Glomerular visceral epithelial cell (primary cell): ENCODE results near the gene SLC6A2.

Experiments
- DNase-seq: peaks from one replicate; pipeline ENCODE4 v3.0.0-alpha.2; 2016; ENCODE audit errors: extremely low spot score

Gene SLC6A2

DNA sequence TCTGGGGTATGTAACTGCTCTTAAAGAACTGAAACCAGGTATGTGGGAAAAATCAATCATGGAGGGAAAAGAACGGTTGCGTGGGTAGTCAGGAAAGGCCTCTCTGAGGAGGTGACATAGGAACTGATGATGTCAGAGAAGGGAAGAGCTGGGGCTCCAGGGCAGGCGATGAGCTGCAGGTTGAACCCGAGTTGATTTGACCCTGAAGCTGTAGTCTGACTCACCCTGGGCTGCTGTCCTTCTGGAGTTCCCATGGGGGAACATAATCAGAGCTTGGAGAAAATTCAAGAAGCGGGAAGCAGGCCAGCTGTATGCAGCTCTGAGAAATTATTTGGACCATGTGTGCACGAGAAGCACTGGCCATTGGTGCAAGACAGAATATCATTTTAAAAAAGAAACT lies 16.7 kb downstream of the SLC6A2 start:
- no peak for DNase-seq

DNA sequence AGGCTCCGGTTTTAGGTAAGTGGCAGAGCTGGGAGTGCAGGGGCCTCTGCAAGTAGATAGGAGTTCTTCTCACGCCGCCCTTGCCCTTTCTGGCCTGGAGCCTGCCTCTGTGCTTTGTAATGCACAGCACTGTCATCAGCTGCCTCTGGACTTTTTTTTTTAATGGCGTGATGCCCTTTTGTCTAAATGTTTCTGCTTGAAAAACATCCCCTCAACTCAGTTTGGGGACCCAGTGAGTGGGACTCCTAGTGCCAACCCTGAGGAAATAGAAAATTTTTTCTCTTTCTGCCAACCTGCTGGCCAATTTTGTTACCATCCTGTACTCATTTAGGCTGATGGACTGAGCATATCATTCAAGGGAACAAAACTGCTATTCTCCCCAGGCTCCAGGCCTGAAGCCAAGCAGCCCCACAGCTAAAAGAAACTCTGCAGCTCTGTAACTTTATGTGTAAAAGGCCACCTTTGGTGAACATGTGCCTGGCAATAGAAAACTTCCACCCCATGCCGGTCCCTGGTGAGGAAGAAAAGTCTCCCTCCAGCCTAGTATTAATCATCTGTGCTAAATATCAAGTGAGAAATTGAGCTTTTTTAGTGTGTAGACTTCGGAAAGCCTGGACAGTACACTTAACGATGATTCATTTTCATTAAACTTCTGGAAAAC lies 22.5 kb downstream of the SLC6A2 start:
- DNase-seq, result no peak

GRCh38 chr16:55682086-55682485 lies 26.3 kb downstream of the SLC6A2 start:
- DNase-seq, result no peak

DNA sequence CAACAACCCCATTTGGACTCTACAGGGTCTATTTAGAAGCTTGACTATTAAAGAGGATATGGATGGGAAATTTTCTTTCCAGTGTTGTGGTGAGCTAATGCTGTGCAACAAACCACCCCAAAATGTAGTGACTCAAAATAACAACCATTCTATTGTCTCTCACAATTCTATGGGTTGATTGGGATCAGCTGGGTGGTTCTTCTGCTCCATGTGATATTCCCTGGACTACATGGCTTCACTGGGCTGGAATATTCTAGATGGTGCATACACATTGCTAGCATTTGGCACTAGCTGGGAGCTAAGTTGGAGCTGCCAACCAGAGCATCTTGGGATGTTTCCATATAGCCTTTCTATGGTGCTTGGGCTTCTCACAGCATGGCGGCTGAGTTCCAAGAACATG lies 30.2 kb downstream of the SLC6A2 start:
- no peak for DNase-seq

DNA sequence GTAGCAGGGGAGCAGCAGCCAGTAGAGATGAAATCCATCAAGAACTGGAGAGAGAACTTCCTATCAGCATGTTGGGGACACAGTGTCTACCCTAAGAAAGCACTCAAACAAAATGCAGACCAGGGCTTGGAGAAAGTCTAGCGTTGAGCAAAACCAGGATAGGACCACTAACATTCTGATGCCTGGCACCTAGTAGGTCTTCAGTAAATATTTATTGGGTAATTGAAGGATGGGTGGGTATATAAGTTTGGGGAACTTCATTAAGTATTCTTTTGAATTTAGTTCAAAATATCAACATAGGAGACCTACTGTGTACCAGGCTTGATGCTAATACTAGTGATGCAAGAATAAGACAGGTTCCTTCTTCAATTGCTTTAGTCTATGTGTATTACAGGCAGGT lies 30.9 kb downstream of the SLC6A2 start:
- no peak for DNase-seq

- no peak for DNase-seq
Measured at GRCh38 chr16:55687802-55688201, 32.0 kb downstream of the SLC6A2 start.

DNA sequence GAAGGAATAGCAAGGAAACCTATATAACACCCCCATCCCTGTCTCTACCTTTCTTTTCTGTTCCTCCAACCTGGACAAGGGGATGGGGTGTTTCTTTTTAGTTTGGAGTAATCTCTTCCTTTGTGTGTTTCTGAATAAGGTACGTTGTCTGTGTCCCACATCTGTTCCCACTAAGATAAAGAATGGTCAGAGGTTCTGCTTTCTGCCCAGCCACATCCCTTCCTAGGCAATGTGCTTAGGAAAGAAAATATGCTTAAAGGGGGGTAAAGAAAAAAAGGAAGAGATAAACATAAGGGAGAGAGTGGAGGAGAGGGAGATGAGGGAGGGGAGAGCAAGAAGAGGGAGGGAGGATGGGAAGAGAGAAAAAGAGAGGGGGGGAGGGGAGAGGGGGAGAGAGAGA lies 35.1 kb downstream of the SLC6A2 start:
- DNase-seq, result no peak

GRCh38 chr16:55691771-55692170 lies 36.0 kb downstream of the SLC6A2 start:
- DNase-seq, result no peak

GRCh38 chr16:55695595-55695994 lies 39.8 kb downstream of the SLC6A2 start:
- DNase-seq, result no peak

DNA sequence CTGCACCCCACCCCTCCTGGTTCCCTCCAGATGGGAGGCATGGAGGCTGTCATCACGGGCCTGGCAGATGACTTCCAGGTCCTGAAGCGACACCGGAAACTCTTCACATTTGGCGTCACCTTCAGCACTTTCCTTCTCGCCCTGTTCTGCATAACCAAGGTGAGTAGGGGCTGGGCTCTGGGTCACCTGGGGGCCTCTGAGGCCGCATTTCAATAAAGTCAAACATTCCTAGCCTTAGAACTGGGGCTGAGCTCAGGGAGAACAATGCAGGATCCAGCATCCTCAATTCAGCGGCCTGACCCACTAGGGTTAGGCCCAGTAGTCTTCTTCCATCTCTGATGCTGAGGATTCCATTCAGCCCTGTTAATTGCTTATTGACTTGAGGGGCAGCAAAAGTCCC lies 42.1 kb downstream of the SLC6A2 start:
- no peak for DNase-seq

- no peak for DNase-seq
Measured at GRCh38 chr16:55698331-55698730, 42.5 kb downstream of the SLC6A2 start.

GRCh38 chr16:55698946-55699345 lies 43.2 kb downstream of the SLC6A2 start:
- DNase-seq, result no peak

- DNase-seq, result no peak
Measured at GRCh38 chr16:55699616-55700015, 43.8 kb downstream of the SLC6A2 start.

DNA sequence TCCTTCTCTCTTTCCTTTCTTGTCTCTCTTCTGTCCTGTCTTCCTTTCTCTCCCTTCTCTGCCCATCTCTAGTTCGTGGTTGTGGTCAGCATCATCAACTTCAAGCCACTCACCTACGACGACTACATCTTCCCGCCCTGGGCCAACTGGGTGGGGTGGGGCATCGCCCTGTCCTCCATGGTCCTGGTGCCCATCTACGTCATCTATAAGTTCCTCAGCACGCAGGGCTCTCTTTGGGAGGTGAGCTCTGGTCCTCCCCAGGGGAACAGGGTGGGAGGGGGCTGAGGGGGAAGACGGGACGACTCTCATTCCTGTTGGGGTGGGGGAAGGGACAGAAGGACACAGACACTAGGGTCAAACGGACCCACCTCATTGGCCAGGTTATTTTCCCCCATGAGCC lies 44.3 kb downstream of the SLC6A2 start:
- no peak for DNase-seq

GRCh38 chr16:55700961-55701360 lies 45.2 kb downstream of the SLC6A2 start:
- no peak for DNase-seq

DNA sequence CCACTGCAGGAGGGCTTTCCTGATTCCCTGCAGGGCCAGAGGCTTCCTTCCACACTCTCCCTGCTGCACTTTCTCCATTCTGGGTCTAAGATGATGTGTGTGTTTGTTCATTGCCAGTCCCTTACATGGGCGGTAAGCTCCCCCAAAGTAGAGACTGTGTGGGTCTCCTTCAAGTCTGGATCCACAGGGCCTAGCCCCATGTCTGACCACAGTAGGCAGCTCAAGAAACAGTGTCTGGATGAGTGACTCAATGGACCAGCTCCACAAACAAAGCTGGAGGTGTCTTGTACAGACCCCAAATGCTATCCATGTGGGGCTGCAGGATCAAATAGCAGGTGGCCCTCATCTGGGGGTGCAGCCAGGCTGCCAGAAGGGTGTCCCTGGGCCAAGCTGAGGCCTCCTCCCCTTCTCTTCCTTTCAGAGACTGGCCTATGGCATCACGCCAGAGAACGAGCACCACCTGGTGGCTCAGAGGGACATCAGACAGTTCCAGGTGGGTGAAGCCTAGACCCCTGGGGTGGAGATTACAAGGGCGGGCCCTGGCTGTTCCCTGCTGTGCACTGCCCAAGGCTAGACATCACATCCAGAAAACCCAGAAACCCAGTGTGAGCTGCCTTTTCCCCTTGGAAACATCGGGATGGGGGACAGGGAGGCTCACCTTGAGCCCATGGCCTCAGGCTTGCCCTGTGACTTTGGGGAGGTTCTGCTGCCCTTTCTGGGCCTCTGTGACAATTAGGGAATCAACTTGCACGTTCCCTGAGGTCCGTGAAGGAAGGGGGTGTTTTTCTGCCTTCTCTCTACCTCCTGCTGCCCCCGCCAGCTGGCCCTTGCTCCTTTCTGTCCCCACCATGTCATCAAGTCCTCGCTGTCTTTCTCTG lies 45.9 kb downstream of the SLC6A2 start:
- DNase-seq, result peak; percentile 44

DNA sequence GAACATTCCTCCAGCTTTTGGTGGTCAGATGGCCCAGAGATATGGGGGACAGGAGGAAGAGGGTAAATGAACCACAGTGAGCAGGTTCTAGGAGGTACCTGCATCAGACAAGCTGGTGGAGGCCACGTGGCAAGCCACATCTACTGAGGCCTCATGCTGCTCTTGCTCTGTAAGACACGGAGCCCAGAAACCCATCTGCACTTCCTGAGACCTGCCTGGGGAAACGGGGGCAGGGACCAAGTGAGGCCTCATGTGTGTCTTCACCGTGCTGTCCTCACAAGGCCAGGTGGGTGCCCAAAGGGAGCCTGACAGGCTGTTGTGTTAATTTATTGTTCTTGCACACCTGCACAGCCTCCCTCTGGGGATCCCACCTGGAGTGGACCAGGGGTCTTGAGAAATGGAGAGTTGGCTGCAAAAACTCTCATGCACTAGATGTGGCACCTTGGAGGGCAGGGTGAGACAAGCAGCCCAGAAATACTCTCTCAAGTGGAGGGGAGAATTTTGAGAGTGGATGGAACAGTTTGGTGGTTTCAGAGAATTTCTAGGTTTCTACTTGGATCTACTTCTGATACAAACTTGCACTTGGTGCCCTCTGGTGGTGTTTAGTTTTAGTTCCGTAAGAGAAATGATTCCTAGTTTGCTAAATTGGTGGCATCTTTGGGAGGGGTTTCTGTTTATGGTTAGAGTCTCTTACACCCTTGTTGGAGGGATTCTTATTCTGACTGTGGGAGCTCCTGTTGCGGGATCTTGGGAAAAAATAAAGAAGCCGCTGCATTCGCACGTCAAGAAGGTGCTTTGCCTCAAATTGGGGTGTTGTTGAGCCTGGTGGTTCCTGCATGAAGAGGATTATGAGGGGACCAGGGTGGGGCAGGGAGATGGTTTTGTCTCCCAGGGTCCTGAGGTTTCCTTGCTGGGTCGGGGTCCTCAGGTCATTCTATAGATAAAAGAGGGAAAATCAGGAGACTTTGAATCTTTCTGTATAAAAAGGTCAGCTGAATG lies 47.5 kb downstream of the SLC6A2 start:
- peak; percentile 51 for DNase-seq

GRCh38 chr16:55706739-55707384 lies 51.1 kb downstream of the SLC6A2 start:
- no peak for DNase-seq

GRCh38 chr16:55709801-55710200 lies 54.0 kb downstream of the SLC6A2 start:
- DNase-seq, result no peak

- DNase-seq, result no peak
Measured at GRCh38 chr16:55710466-55710865, 54.7 kb downstream of the SLC6A2 start.
